ENCODE results near the gene MED10. TPM values are rescaled to one million over a fixed set of nuclear protein-coding genes. Genes with fewer than 3 reads are reported as not detected.

The MED10 gene
- polyA plus RNA-seq, 1 donor (not counting 4 experiments of a cell fraction or from before 2014, with no cell fraction given) = 38.8 TPM

DNA sequence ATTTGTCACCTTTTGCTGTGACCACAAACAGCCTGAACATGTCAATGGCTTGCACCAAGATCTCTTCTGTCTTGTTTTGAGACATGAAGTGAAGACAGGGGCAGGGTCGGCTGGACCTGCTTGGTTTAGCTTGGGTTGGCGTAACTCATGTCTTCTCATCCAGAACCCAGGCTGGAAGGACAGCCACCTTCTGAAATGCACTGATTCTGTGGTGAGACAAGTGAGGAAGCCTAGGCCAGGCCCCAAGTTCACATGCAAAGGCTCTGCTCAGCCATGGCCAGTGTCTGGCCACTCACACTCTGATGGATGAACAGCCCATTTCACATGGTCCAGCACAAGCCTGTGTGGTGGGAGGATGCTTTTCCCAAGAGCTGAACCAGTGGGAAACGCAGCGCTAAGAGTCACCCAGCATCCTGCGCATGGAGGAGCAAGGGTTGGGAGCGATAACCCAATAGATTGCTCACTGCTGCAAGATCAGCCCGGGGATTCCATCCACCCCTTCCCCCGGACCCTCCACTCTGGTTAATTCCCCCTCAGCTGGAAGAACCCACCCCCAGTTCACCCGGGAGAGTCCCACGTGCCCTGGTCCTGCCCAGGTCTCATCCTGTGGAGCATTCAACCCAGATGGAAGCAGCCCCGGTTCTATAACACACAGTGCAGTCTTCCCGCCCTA lies 16.2 kb upstream of the MED10 start:
- TF ChIP-seq EZH2 (IDR thresholded peaks at IDR 0.05; ENCODE audit: low read length) = no peak
- TF ChIP-seq, protein P1, sequence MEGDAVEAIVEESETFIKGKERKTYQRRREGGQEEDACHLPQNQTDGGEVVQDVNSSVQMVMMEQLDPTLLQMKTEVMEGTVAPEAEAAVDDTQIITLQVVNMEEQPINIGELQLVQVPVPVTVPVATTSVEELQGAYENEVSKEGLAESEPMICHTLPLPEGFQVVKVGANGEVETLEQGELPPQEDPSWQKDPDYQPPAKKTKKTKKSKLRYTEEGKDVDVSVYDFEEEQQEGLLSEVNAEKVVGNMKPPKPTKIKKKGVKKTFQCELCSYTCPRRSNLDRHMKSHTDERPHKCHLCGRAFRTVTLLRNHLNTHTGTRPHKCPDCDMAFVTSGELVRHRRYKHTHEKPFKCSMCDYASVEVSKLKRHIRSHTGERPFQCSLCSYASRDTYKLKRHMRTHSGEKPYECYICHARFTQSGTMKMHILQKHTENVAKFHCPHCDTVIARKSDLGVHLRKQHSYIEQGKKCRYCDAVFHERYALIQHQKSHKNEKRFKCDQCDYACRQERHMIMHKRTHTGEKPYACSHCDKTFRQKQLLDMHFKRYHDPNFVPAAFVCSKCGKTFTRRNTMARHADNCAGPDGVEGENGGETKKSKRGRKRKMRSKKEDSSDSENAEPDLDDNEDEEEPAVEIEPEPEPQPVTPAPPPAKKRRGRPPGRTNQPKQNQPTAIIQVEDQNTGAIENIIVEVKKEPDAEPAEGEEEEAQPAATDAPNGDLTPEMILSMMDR (optimal IDR thresholded peaks at IDR 0.05 in 1 of 3, IDR thresholded peaks at IDR 0.05 in 1 of 3, conservative IDR thresholded peaks at IDR 0.05 in 1 of 3; ENCODE audit: extremely low read depth in 1 of 3, insufficient read depth in 2 of 3, low read length in 3 of 3) = no peak
- no peaks in the 10 kb centered on the region for H4K20me1 ChIP-seq (ENCODE audit: control insufficient read depth, extremely low read depth, insufficient read depth, low read length)
- no peak overlapping the region for H3K4me2 ChIP-seq (ENCODE audit: control insufficient read depth, extremely low read depth, insufficient read depth, low read depth, low read length)
- H3K9ac ChIP-seq (ENCODE audit: control insufficient read depth, extremely low read depth, insufficient read depth, low read length) = no peak overlapping the region
- H3K36me3 ChIP-seq (ENCODE audit: control insufficient read depth in 2 of 2, extremely low read depth in 1 of 2, insufficient read depth in 2 of 2, low read length in 2 of 2) = no peaks in the 10 kb centered on the region
- no peaks in the 10 kb centered on the region for H3K4me1 ChIP-seq (ENCODE audit: control insufficient read depth, extremely low read depth, insufficient read depth, low read length)
- no peaks in the 10 kb centered on the region for H3K9me3 ChIP-seq (ENCODE audit: control insufficient read depth, low read depth, low read length)
- peaks cover 11% of the 10 kb centered on the region for H3K27me3 ChIP-seq (ENCODE audit: control insufficient read depth, extremely low read depth, insufficient read depth, low read length)
- DNase-seq (ENCODE audit: low read depth, low spot score) = no peak
- no peak overlapping the region for H2AFZ ChIP-seq (ENCODE audit: control insufficient read depth, low read length)
- H3K27ac ChIP-seq (ENCODE audit: control insufficient read depth, insufficient read depth, low read length) = no peak overlapping the region
- H3K4me3 ChIP-seq (ENCODE audit: control insufficient read depth in 2 of 3, extremely low read depth in 1 of 3, insufficient read depth in 2 of 3, low read depth in 1 of 3, low read length in 3 of 3) = no peak overlapping the region
- dilution Hi-C loops (cut with MboI; ENCODE audit: extremely low pct_ligation_motif_present, low sequenced_read_pairs) = no loop called here
- no peaks in the 10 kb centered on the region for H3K79me2 ChIP-seq (ENCODE audit: control insufficient read depth, insufficient read depth, low read length)
- no peak for FAIRE-seq
- no peaks in the 10 kb centered on the region for H3K9me1 ChIP-seq (ENCODE audit: control insufficient read depth, extremely low read depth, insufficient read depth, low read length)

- no peaks in the 10 kb centered on the region for H3K36me3 ChIP-seq (ENCODE audit: control insufficient read depth in 2 of 2, extremely low read depth in 1 of 2, insufficient read depth in 2 of 2, low read length in 2 of 2)
- H4K20me1 ChIP-seq (ENCODE audit: control insufficient read depth, extremely low read depth, insufficient read depth, low read length) = no peaks in the 10 kb centered on the region
- TF ChIP-seq, protein P1 (optimal IDR thresholded peaks at IDR 0.05 in 1 of 3, IDR thresholded peaks at IDR 0.05 in 1 of 3, conservative IDR thresholded peaks at IDR 0.05 in 1 of 3; ENCODE audit: extremely low read depth in 1 of 3, insufficient read depth in 2 of 3, low read length in 3 of 3) = no peak
- TF ChIP-seq EZH2 (IDR thresholded peaks at IDR 0.05; ENCODE audit: low read length) = no peak
- H3K9me1 ChIP-seq (ENCODE audit: control insufficient read depth, extremely low read depth, insufficient read depth, low read length) = no peaks in the 10 kb centered on the region
- peaks cover 11% of the 10 kb centered on the region for H3K27me3 ChIP-seq (ENCODE audit: control insufficient read depth, extremely low read depth, insufficient read depth, low read length)
- no peaks in the 10 kb centered on the region for H3K79me2 ChIP-seq (ENCODE audit: control insufficient read depth, insufficient read depth, low read length)
- FAIRE-seq (no peak), DNase-seq (ENCODE audit: low read depth, low spot score) (no peak)
- H3K4me2 ChIP-seq (ENCODE audit: control insufficient read depth, extremely low read depth, insufficient read depth, low read depth, low read length) = no peak overlapping the region
- no peak overlapping the region for H3K27ac ChIP-seq (ENCODE audit: control insufficient read depth, insufficient read depth, low read length)
- H2AFZ ChIP-seq (ENCODE audit: control insufficient read depth, low read length) = no peak overlapping the region
- dilution Hi-C loops (cut with MboI; ENCODE audit: extremely low pct_ligation_motif_present, low sequenced_read_pairs) = no loop called here
- no peaks in the 10 kb centered on the region for H3K9me3 ChIP-seq (ENCODE audit: control insufficient read depth, low read depth, low read length)
- no peak overlapping the region for H3K9ac ChIP-seq (ENCODE audit: control insufficient read depth, extremely low read depth, insufficient read depth, low read length)
- H3K4me1 ChIP-seq (ENCODE audit: control insufficient read depth, extremely low read depth, insufficient read depth, low read length) = no peaks in the 10 kb centered on the region
- H3K4me3 ChIP-seq (ENCODE audit: control insufficient read depth in 2 of 3, extremely low read depth in 1 of 3, insufficient read depth in 2 of 3, low read depth in 1 of 3, low read length in 3 of 3) = no peak overlapping the region
Observed at GRCh38 chr5:6393596-6394194, 15.3 kb upstream of the MED10 start.

Measured in keratinocyte (primary cell).